KOPT-K1 (cell line): ENCODE data around the gene RNF5.

Experiments
- H3K27ac ChIP-seq: fragments of 200-600 bp; sonication (generic); 2 replicates; pipeline ENCODE4 v1.5.1; 2016; ENCODE audit warnings: antibody characterized with exemption, mild to moderate bottlenecking, low read depth, low read length; ENCODE audit not compliant: poor library complexity, severe bottlenecking
- H3K36me3 ChIP-seq: fragments of 200-600 bp; sonication (generic); 2 replicates; pipeline ENCODE4 v1.5.1; 2017; ENCODE audit warnings: antibody characterized with exemption, mild to moderate bottlenecking, low read length, moderate library complexity; ENCODE audit not compliant: insufficient read depth
- H3K9me3 ChIP-seq: fragments of 200-600 bp; sonication (generic); 2 replicates; pipeline ENCODE4 v1.5.1; 2017; ENCODE audit warnings: antibody characterized with exemption, low read length, mild to moderate bottlenecking; ENCODE audit not compliant: insufficient read depth, poor library complexity, severe bottlenecking

The RNF5 gene

GRCh38 chr6:32148289-32149091, 29.7 kb upstream of the RNF5 start:
- H3K27ac ChIP-seq: no peak overlapping the region
- no peaks in the 10 kb centered on the region for H3K36me3 ChIP-seq
- no peaks in the 10 kb centered on the region for H3K9me3 ChIP-seq

GRCh38 chr6:32149092-32149755, 29.0 kb upstream of the RNF5 start:
- H3K27ac ChIP-seq: no peak overlapping the region

GRCh38 chr6:32149932-32150870, 28.0 kb upstream of the RNF5 start:
- no peak overlapping the region for H3K27ac ChIP-seq
- H3K36me3 ChIP-seq: no peaks in the 10 kb centered on the region

More at GRCh38 chr6:32149092-32149755, 29.0 kb upstream of the RNF5 start:
- Histone ChIP-seq H3K9me3 (no peaks in the 10 kb centered on the region), H3K36me3 (no peaks in the 10 kb centered on the region)

GRCh38 chr6:32151181-32151862, 26.9 kb upstream of the RNF5 start:
- Histone ChIP-seq H3K9me3 (no peaks in the 10 kb centered on the region), H3K36me3 (peaks cover 7% of the 10 kb centered on the region), H3K27ac (no peak overlapping the region)

More at GRCh38 chr6:32149932-32150870, 28.0 kb upstream of the RNF5 start:
- H3K9me3 ChIP-seq: no peaks in the 10 kb centered on the region

- peak within 1 kb of the TSS; percentile 14 for H3K27ac ChIP-seq
These were observed 26.1 kb upstream of the RNF5 start, which contains the start of gene PRRT1 for GRCh38 chr6:32151863-32152768. TSS of gene PRRT1 (minus strand) at chr6:32151939. CDS start at chr6:32151827, 112 bp downstream.

GRCh38 chr6:32152769-32153563, 25.2 kb upstream of the RNF5 start:
- no peaks in the 10 kb centered on the region for H3K9me3 ChIP-seq
- H3K36me3 ChIP-seq: peaks cover 24% of the 10 kb centered on the region
- H3K27ac ChIP-seq: no peak overlapping the region

More at GRCh38 chr6:32151863-32152768, 26.1 kb upstream of the RNF5 start, which contains the start of gene PRRT1:
- Histone ChIP-seq H3K36me3 (peaks cover 15% of the 10 kb centered on the region), H3K9me3 (no peaks in the 10 kb centered on the region)

- peaks cover 32% of the 10 kb centered on the region for H3K36me3 ChIP-seq
- H3K9me3 ChIP-seq: no peaks in the 10 kb centered on the region
- peak within 1 kb of the TSS; percentile 70 for H3K27ac ChIP-seq
These were observed 24.4 kb upstream of the RNF5 start, which contains the start of gene PPT2 for GRCh38 chr6:32153564-32154513. TSS of gene PPT2 (plus strand) at chr6:32154141. CDS start at chr6:32154595, 454 bp downstream.

- Histone ChIP-seq H3K36me3 (peaks cover 35% of the 10 kb centered on the region), H3K9me3 (no peaks in the 10 kb centered on the region), H3K27ac (peak overlapping the region; percentile 70)
These were observed 23.6 kb upstream of the RNF5 start for GRCh38 chr6:32154514-32155161.

- no peak overlapping the region for H3K27ac ChIP-seq
- H3K9me3 ChIP-seq: no peaks in the 10 kb centered on the region
- H3K36me3 ChIP-seq: peaks cover 35% of the 10 kb centered on the region
These were observed 21.3 kb upstream of the RNF5 start for GRCh38 chr6:32156891-32157290.

- H3K27ac ChIP-seq: no peak overlapping the region
- H3K36me3 ChIP-seq: peaks cover 47% of the 10 kb centered on the region
- H3K9me3 ChIP-seq: no peaks in the 10 kb centered on the region
These were observed 20.2 kb upstream of the RNF5 start for GRCh38 chr6:32158052-32158451.

GRCh38 chr6:32163559-32164258, 14.5 kb upstream of the RNF5 start:
- Histone ChIP-seq H3K36me3 (peaks cover 62% of the 10 kb centered on the region), H3K27ac (no peak overlapping the region), H3K9me3 (no peaks in the 10 kb centered on the region)
